RWPE2 (cell line): ENCODE measurements around the gene RHOD.
A peak's percentile ranks its signal among the peaks of the same experiment; 100 is the strongest.

Experiments
- ATAC-seq: fragments of 200-7000 bp; cut with Tn5 transposase; 3 replicates; pipeline ENCODE4 v1.9.1; 2021; ENCODE audit warnings: low read depth
- DNase-seq: peaks from one replicate; pipeline ENCODE4 v3.0.0-alpha.2; 2020; ENCODE audit warnings: low spot score
- H3K27ac ChIP-seq: fragments of 450-650 bp; 2 replicates; pipeline ENCODE4 v1.5.1; 2017; ENCODE audit warnings: mild to moderate bottlenecking; ENCODE audit not compliant: poor library complexity, severe bottlenecking
- H3K27me3 ChIP-seq: fragments of 250-450 bp; sonication (Bioruptor Pico); 2 replicates; pipeline ENCODE4 v1.5.1; 2021; ENCODE audit warnings: mild to moderate bottlenecking, moderate library complexity; ENCODE audit not compliant: insufficient read depth, poor library complexity, severe bottlenecking
- H3K36me3 ChIP-seq: fragments of 250-450 bp; sonication (Bioruptor Pico); 2 replicates; pipeline ENCODE4 v1.5.1; 2020; ENCODE audit warnings: low read depth, mild to moderate bottlenecking, moderate library complexity
- H3K4me1 ChIP-seq: fragments of 250-450 bp; sonication (Bioruptor Pico); 2 replicates; pipeline ENCODE4 v1.5.1; 2021; ENCODE audit warnings: mild to moderate bottlenecking, moderate library complexity; ENCODE audit not compliant: insufficient read depth, poor library complexity, severe bottlenecking
- H3K4me3 ChIP-seq: fragments of 250-450 bp; sonication (Bioruptor Pico); 2 replicates; pipeline ENCODE4 v1.5.1; 2021; ENCODE audit warnings: mild to moderate bottlenecking, moderate library complexity; ENCODE audit not compliant: severe bottlenecking
- H3K9me3 ChIP-seq: fragments of 250-450 bp; sonication (Bioruptor Pico); 2 replicates; pipeline ENCODE4 v1.5.1; 2021; ENCODE audit warnings: mild to moderate bottlenecking, moderate library complexity; ENCODE audit not compliant: severe bottlenecking
- TF ChIP-seq, protein P1 (sequence below): fragments of 450-650 bp; IDR thresholded peaks from one replicate; pipeline ENCODE4 v1.5.1; 2017; ENCODE audit warnings: mild to moderate bottlenecking, moderate library complexity; ENCODE audit not compliant: poor library complexity, severe bottlenecking

The RHOD gene

DNA sequence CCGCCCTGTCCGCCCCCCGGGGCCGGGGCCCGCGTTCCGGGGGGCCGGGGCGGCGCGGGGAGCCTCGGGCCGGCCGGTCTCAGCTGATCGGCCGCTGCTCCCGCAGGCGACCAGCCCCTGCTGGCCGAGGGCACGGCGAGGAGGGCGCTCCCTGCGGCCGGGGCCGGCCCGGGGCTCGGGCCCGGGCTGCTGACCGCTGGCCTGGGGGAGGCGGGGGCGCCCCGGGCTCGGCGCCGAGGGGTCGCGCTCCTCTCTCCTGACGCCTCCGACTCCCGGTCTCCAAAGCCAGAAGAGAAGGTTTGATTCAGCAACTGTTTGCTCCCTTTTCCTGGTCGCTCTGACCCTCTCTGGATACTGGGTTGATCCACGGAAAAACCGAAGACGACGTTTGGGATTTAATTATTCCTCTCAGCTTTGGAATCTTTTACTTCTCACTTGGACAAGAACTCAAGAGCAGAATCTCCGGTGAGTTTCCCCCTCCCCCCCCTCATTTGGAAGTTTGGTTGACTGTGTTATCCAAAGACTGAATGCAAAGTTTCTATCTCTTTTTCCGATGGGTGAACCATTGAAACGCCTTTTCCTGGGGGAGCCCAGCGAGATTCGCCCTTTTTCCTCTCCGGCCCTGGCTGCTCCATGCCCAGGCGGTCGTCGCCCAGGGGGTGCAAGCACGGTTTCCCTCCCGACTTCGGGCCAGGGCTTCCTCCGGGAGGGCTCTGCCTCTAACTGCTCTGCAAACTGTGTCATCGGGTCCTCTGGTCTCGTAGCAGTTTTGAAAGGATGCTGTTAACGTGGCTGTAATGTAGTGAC is 63.1 kb downstream of the RHOD start:
- ATAC-seq = peak; percentile 24; the same call in 2 of the 3 replicates
- H3K9me3 ChIP-seq = no peaks in the 10 kb centered on the region
- DNase-seq = no peak
- H3K27me3 ChIP-seq = no peaks in the 10 kb centered on the region
- peak overlapping the region; percentile 100 for H3K4me3 ChIP-seq
- peak overlapping the region; percentile 67 for H3K27ac ChIP-seq
- peaks cover 11% of the 10 kb centered on the region for H3K4me1 ChIP-seq
- TF ChIP-seq, protein P1, sequence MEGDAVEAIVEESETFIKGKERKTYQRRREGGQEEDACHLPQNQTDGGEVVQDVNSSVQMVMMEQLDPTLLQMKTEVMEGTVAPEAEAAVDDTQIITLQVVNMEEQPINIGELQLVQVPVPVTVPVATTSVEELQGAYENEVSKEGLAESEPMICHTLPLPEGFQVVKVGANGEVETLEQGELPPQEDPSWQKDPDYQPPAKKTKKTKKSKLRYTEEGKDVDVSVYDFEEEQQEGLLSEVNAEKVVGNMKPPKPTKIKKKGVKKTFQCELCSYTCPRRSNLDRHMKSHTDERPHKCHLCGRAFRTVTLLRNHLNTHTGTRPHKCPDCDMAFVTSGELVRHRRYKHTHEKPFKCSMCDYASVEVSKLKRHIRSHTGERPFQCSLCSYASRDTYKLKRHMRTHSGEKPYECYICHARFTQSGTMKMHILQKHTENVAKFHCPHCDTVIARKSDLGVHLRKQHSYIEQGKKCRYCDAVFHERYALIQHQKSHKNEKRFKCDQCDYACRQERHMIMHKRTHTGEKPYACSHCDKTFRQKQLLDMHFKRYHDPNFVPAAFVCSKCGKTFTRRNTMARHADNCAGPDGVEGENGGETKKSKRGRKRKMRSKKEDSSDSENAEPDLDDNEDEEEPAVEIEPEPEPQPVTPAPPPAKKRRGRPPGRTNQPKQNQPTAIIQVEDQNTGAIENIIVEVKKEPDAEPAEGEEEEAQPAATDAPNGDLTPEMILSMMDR = no peak
- H3K36me3 ChIP-seq = peaks cover 28% of the 10 kb centered on the region

DNA sequence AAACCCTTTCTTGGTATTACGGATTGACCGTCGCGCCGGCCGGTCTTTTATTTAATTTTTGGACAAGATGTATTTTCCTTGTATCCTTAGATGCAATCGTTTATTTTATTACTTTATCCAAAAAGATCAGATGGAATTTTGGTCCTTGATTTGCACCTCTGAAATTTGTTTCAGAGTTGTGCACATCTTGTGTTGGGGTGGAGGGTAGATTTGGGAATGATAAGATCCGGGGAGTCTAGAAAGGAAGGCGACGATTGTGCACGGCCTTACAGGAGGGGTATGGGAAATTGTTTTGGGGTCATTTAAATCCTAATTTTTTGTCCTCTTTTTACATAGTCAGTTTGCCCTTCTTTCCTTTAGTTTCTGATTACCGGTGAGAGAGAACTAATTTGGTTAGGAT is 63.8 kb downstream of the RHOD start:
- Histone ChIP-seq H3K9me3 (no peaks in the 10 kb centered on the region), H3K27me3 (no peaks in the 10 kb centered on the region), H3K36me3 (peaks cover 28% of the 10 kb centered on the region), H3K27ac (peak overlapping the region; percentile 67), H3K4me3 (peak overlapping the region; percentile 100), H3K4me1 (peaks cover 11% of the 10 kb centered on the region)
- TF ChIP-seq, protein P1 = no peak
- DNase-seq (no peak), ATAC-seq (no peak)

DNA sequence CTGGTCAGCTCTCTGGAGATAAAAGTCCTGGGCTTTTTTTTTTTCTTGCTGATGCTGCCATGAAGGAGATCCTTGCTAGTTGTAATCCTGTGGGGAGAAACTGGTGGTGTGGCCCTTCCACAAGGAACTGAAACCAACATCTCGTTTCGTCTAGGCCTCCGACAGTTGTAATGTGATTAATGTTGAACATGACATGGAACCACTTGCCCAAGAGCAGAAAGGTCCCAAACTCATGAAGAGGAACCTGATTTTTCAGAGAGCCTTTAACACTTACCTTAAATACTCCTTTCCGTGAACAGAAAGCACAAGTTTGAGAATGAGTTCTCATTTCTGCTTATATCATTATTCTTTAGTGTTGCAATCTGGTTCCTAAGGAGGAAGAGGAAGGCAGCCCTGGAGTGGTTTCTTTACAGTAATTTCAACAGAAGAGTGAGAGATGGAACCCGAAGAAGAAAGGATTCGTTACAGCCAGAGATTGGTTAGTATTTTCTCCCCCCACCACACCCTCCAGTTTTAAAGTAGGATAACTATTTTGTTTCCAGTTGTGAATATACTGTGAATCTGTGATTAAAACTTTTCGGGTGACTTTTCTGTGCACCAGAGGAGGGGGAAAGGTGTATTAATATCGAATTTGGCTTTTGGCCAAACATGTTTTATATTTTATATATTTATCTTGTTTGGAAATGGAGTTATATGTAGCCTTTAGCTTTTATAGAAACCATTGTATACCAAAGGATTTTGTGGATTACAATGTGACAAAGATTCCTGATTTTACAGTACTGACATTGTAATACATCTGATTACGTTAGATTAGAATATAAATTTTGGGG is 64.4 kb downstream of the RHOD start:
- peak overlapping the region; percentile 67 for H3K27ac ChIP-seq
- ATAC-seq (no peak), DNase-seq (no peak)
- peaks cover 11% of the 10 kb centered on the region for H3K4me1 ChIP-seq
- TF ChIP-seq, protein P1 = no peak
- peaks cover 31% of the 10 kb centered on the region for H3K36me3 ChIP-seq
- H3K9me3 ChIP-seq = no peaks in the 10 kb centered on the region
- H3K27me3 ChIP-seq = no peaks in the 10 kb centered on the region
- peak overlapping the region; percentile 100 for H3K4me3 ChIP-seq
